Activated T-helper 2 cell treated with anti-CD3 and anti-CD28 coated beads, Interferon-gamma antibody, Interleukin-2, Interleukin-4, amounts not matched to agents 10 μg/mL and 5 μg/mL and 100 μg/mL, durations not matched to agents 14 hours and 24 hours and 36 hours (primary cell): ENCODE data around the gene PTPN22. TPM values are rescaled to one million over a fixed set of nuclear protein-coding genes. Genes with fewer than 3 reads are reported as not detected.

Experiments used
- DNase-seq: peaks from one replicate; pipeline ENCODE4 v3.0.0; 2021; ENCODE audit warnings: low spot score
- H3K27ac Mint-ChIP-seq: one replicate; pipeline ENCODE4 v1.8.0; 2021; ENCODE audit warnings: mixed read lengths
- H3K27me3 Mint-ChIP-seq: one replicate; pipeline ENCODE4 v1.8.0; 2021; ENCODE audit warnings: low read depth, mixed read lengths
- H3K36me3 Mint-ChIP-seq: one replicate; pipeline ENCODE4 v1.8.0; 2021; ENCODE audit warnings: low read depth, mixed read lengths
- H3K4me1 Mint-ChIP-seq: one replicate; pipeline ENCODE4 v1.8.0; 2021; ENCODE audit warnings: low read depth, mixed read lengths
- H3K4me3 Mint-ChIP-seq: one replicate; pipeline ENCODE4 v1.8.0; 2021; ENCODE audit warnings: low read depth, mild to moderate bottlenecking, moderate library complexity, mixed read lengths
- H3K9me3 Mint-ChIP-seq: one replicate; pipeline ENCODE4 v1.8.0; 2021; ENCODE audit warnings: mixed read lengths
- intact Hi-C: fragments of 100-400 bp; cut with micrococcal nuclease; formaldehyde crosslinking; loops from one replicate; pipeline ENCODE4 v1.15.1; 2023
- total RNA-seq: library from RNA; stranded (reverse); gene quantifications from 2 replicates; pipeline ENCODE4 v1.2.3, GENCODE V29; 2022

Gene PTPN22
- total RNA-seq, 1 donor from 2014 or later = 57.8 TPM

GRCh38 chr1:113782406-113782805 lies 89.1 kb downstream of the PTPN22 start:
- intact Hi-C loops = loop anchor here (2.0 to 10.0 kb wide), 3 partner anchors 148 to 1078 kb away; partner anchors contain the start of genes MAGI3 and RHOC
- Mint-ChIP-seq H3K9me3 (peaks cover 4% of the 10 kb centered on the region), H3K27ac (peak overlapping the region; percentile 94), H3K4me1 (peaks cover 26% of the 10 kb centered on the region), H3K36me3 (peaks cover 21% of the 10 kb centered on the region), H3K27me3 (no peaks in the 10 kb centered on the region), H3K4me3 (no peak overlapping the region)
- no peak for DNase-seq

- Mint-ChIP-seq H3K4me3 (no peak overlapping the region), H3K27me3 (no peaks in the 10 kb centered on the region), H3K36me3 (peaks cover 23% of the 10 kb centered on the region), H3K9me3 (peaks cover 4% of the 10 kb centered on the region), H3K27ac (no peak overlapping the region), H3K4me1 (peaks cover 12% of the 10 kb centered on the region)
- intact Hi-C loops = loop anchor here (10.0 kb wide), 2 partner anchors 386 to 1076 kb away; partner anchors contain the start of genes MAGI3 and RHOC
- DNase-seq = no peak
Observed at GRCh38 chr1:113780374-113781146, 91.0 kb downstream of the PTPN22 start.

DNA sequence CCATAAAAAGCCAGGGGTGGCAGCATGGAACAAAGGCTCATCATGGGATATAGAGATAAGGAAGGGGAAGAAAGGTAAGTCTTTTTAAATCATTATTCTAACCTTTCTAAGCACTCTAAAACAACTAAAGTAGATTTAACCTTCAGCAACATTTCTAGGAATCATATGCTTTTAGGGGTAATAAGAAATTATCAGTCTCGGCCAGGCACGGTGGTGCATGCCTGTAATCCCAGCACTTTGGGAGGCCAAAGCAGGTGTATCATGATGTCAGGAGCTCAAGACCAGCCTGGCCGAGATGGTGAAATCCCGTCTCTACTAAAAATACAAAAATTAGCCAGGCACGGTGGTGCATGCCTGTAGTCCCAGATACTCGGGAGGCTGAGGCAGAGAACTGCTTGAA lies 92.0 kb downstream of the PTPN22 start:
- intact Hi-C loops = no loop called here
- no peak overlapping the region for H3K27ac Mint-ChIP-seq
- H3K36me3 Mint-ChIP-seq = peaks cover 25% of the 10 kb centered on the region
- H3K27me3 Mint-ChIP-seq = no peaks in the 10 kb centered on the region
- H3K4me3 Mint-ChIP-seq = no peak overlapping the region
- peaks cover 10% of the 10 kb centered on the region for H3K4me1 Mint-ChIP-seq
- H3K9me3 Mint-ChIP-seq = peaks cover 4% of the 10 kb centered on the region
- no peak for DNase-seq

- Mint-ChIP-seq H3K27ac (no peak overlapping the region), H3K27me3 (no peaks in the 10 kb centered on the region), H3K4me1 (peaks cover 10% of the 10 kb centered on the region), H3K36me3 (peaks cover 25% of the 10 kb centered on the region), H3K4me3 (no peak overlapping the region), H3K9me3 (peaks cover 4% of the 10 kb centered on the region)
- no peak for DNase-seq
- intact Hi-C loops = no loop called here
Observed at GRCh38 chr1:113777561-113777960, 94.0 kb downstream of the PTPN22 start.

- Mint-ChIP-seq H3K4me1 (peaks cover 44% of the 10 kb centered on the region), H3K4me3 (no peak overlapping the region), H3K27me3 (no peaks in the 10 kb centered on the region), H3K36me3 (peaks cover 59% of the 10 kb centered on the region), H3K27ac (no peak overlapping the region), H3K9me3 (no peaks in the 10 kb centered on the region)
- no peak for DNase-seq
- intact Hi-C loops = no loop called here
Observed at GRCh38 chr1:113770031-113770430, 101.5 kb downstream of the PTPN22 start.

GRCh38 chr1:113769601-113769970 lies 101.9 kb downstream of the PTPN22 start:
- Mint-ChIP-seq H3K4me3 (no peak overlapping the region), H3K4me1 (peaks cover 46% of the 10 kb centered on the region)

DNA sequence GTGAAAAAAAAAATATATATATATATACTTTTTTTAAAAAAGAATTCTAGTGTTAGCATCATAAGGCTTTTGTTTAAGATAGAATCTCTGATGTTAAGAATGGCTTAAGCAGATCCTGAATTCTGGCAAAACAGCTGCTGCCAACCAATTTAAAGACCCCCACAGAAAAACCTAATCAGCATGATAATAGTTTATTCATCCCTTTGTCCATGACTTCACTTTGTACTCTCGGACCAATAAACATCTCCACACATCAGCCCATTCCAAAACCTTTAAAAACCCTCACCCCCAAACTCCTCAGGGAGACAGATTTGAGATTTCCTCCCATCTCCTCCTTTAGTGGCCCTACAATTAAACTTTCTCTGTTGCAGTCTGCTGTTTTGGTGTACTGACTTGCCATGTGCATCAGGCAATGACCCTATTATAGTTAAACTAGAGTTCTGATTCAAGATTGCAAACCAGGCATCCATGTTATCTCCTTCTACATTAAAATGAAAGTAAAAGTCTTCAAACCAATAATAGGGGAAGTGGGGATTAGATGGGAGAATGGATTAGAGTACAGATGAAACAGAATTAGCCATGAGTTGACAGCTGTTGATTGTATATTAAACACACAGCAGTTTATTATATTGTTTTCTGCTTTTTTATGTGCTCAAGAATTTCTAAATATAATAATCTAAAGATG lies 102.5 kb downstream of the PTPN22 start:
- Mint-ChIP-seq H3K4me3 (no peak overlapping the region), H3K9me3 (no peaks in the 10 kb centered on the region), H3K27ac (no peak overlapping the region), H3K27me3 (no peaks in the 10 kb centered on the region), H3K36me3 (peaks cover 66% of the 10 kb centered on the region), H3K4me1 (peaks cover 46% of the 10 kb centered on the region)
- no peak for DNase-seq
- intact Hi-C loops = no loop called here

More at GRCh38 chr1:113769601-113769970, 101.9 kb downstream of the PTPN22 start:
- no peak for DNase-seq
- no peaks in the 10 kb centered on the region for H3K9me3 Mint-ChIP-seq
- no peaks in the 10 kb centered on the region for H3K27me3 Mint-ChIP-seq
- peaks cover 63% of the 10 kb centered on the region for H3K36me3 Mint-ChIP-seq
- H3K27ac Mint-ChIP-seq = no peak overlapping the region
- intact Hi-C loops = no loop called here

DNA sequence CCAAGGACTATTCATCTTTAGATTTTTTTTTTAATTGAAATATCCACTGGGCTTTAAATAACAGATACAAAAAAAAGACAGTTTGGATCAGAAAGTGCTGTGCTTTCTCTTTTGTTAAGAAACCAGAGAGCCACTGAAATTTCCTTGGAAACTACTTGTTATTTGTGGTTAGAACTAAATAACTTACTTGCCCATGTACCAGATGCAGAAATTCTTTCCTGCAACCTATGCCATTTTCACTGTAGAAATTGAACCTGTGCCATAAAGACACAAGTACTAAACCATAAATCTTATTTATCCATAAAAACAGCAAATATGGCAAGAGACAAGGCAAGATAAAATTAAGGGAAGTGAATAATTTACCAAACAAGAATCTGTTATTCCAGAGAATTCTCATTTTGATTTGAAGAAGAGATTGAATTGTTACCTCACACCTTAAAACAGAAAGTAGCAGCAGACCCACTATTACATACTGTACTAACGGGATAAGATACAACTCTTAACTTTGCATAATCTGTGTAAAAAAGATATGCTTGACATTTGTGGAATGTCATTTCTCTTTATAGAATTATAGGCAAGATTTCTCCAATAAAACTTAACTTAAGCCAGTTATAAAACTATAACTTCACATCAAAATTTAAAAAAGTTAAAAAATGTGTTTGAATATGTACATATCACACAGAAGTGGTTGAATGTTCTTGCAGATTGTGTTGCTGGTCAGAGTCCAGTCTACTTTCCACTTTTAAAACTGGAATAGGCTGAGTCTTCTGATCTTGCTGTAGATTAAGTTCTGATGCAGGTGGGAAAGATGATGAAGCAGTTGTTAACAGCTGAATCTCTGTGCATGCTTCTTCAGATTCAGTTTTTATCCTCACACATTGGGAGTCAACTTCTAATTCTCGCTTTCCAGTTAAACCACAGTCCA lies 105.9 kb downstream of the PTPN22 start:
- no peak for DNase-seq
- peaks cover 44% of the 10 kb centered on the region for H3K4me1 Mint-ChIP-seq
- H3K27me3 Mint-ChIP-seq = no peaks in the 10 kb centered on the region
- no peaks in the 10 kb centered on the region for H3K9me3 Mint-ChIP-seq
- H3K4me3 Mint-ChIP-seq = no peak overlapping the region
- no peak overlapping the region for H3K27ac Mint-ChIP-seq
- intact Hi-C loops = no loop called here
- H3K36me3 Mint-ChIP-seq = peaks cover 70% of the 10 kb centered on the region

Other genes with a start within 250 kb of the PTPN22 start
- 22.0 and 22.5 TPM in 2 replicates for gene PHTF1, start 112.2 kb downstream of the PTPN22 start, total RNA-seq
- 21.5 and 23.4 TPM in 2 replicates for gene RSBN1, start 59.2 kb downstream of the PTPN22 start, total RNA-seq
- gene BCL2L15, start 15.9 kb upstream of the PTPN22 start, total RNA-seq = 0.39 and 1.1 TPM in 2 replicates
- 42.0 and 45.9 TPM in 2 replicates for gene AP4B1, start 33.1 kb upstream of the PTPN22 start, total RNA-seq
- 18.8 and 20.8 TPM in 2 replicates for gene DCLRE1B, start 33.6 kb upstream of the PTPN22 start, total RNA-seq
- gene HIPK1, start 57.6 kb upstream of the PTPN22 start, total RNA-seq = 108 and 111 TPM in 2 replicates
- gene OLFML3, start 107.8 kb upstream of the PTPN22 start, total RNA-seq = 0.11 and 0.18 TPM in 2 replicates